K562 (cell line): Measurements from ENCODE around the gene PREX1. TPM values are rescaled to one million over a fixed set of nuclear protein-coding genes. Genes with fewer than 3 reads are reported as not detected.

ENCODE experiments used
- ATAC-seq: fragments of 200-7000 bp; cut with Tn5 transposase; 3 replicates; pipeline ENCODE4 v1.9.1; 2020; ENCODE audit warnings: moderate library complexity
- BruUV-seq: library from RNA; stranded (reverse); fragments of 400-500 nt; replicated peaks from 2 replicates; lab custom pipeline; 2021; lab: Mats Ljungman, UMichigan
- CTCF ChIA-PET: fragments of 300-600 bp; formaldehyde crosslinking; extraction: SDS; loops from one replicate; lab custom pipeline; 2021; ENCODE audit warnings: low intra/inter-chr PET ratio; lab: Yijun Ruan, JAX
- POLR2A ChIA-PET: fragments of 300-600, 350-650 bp; sonication (Branson Sonifier 250); formaldehyde crosslinking; extraction: SDS; loops from one replicate; lab custom pipeline; 2021; ENCODE audit warnings: antibody characterized with exemption, inconsistent platforms; lab: Yijun Ruan, JAX
- DNase-seq, 4 experiments: peaks; one replicate each; pipeline versions ENCODE4 v3.0.0 to v3.0.0-alpha.2; 2011 to 2018; ENCODE audit warnings: low spot score in 3 of 4, mixed read lengths in 3 of 4; ENCODE audit errors: extremely low read depth in 1 of 4
- FAIRE-seq: peaks from 2 replicates; lab custom pipeline; 2011; peaks lifted over from hg19 to GRCh38; lab: Jason Lieb, UNC
- H2AFZ ChIP-seq: 2 replicates; pipeline ENCODE4 v1.6.0; 2011; ENCODE audit warnings: low read depth, low read length, control low read depth, inconsistent platforms
- H3K27ac ChIP-seq: fragments of 200-600 bp; 3 replicates; pipeline ENCODE4 v1.8.0; 2011; ENCODE audit warnings: low read depth, mild to moderate bottlenecking, control low read depth, inconsistent platforms, low read length, moderate library complexity, mixed read lengths; ENCODE audit errors: extremely low read depth
- H3K27me3 ChIP-seq, 2 experiments: fragments of 300-600 bp in 1 of 2; 2 replicates in 1 of 2; 3 replicates in 1 of 2; pipeline versions ENCODE4 v1.6.0 to v1.8.0; 2011; ENCODE audit warnings: inconsistent platforms in 2 of 2, low read length in 2 of 2, mild to moderate bottlenecking in 1 of 2, mixed read lengths in 1 of 2, moderate library complexity in 1 of 2; ENCODE audit not compliant: control insufficient read depth in 2 of 2, insufficient read depth in 2 of 2
- H3K36me3 ChIP-seq: fragments of 300-600 bp; 3 replicates; pipeline ENCODE4 v1.8.0; 2011; ENCODE audit warnings: mild to moderate bottlenecking, low read length, inconsistent platforms; ENCODE audit not compliant: control insufficient read depth, insufficient read depth
- H3K4me1 ChIP-seq, 2 experiments: fragments of 200-600 bp in 1 of 2; replicated peaks in 1 of 2; 2 replicates in 1 of 2; 3 replicates in 1 of 2; pipeline versions ENCODE4 v1.5.1 to v1.8.0; 2011; ENCODE audit warnings: inconsistent platforms in 2 of 2, low read length in 2 of 2, mild to moderate bottlenecking in 1 of 2, mixed read lengths in 1 of 2, moderate library complexity in 1 of 2; ENCODE audit not compliant: control insufficient read depth in 2 of 2, insufficient read depth in 2 of 2
- H3K4me2 ChIP-seq: 2 replicates; pipeline ENCODE4 v1.6.1; 2011; ENCODE audit warnings: low read length, control low read depth, inconsistent platforms, mixed read lengths; ENCODE audit not compliant: insufficient read depth
- H3K4me3 ChIP-seq: fragments of 200-600 bp; sonication (generic), shearing (Covaris generic); 2 replicates; pipeline ENCODE4 v1.5.1; 2016; ENCODE audit warnings: control low read depth, inconsistent platforms
- H3K79me2 ChIP-seq: fragments of 200-600 bp; 3 replicates; pipeline ENCODE4 v1.8.0; 2011; ENCODE audit warnings: low read length, inconsistent platforms; ENCODE audit not compliant: control insufficient read depth, insufficient read depth
- H3K9ac ChIP-seq, 2 experiments: 2 replicates each; pipeline versions ENCODE4 v1.6.0 to v1.6.1; 2011; ENCODE audit warnings: low read depth in 2 of 2, low read length in 2 of 2, control low read depth in 1 of 2, inconsistent platforms in 1 of 2, mild to moderate bottlenecking in 1 of 2, mixed read lengths in 1 of 2; ENCODE audit not compliant: insufficient read depth in 1 of 2
- H3K9me1 ChIP-seq: one replicate; pipeline ENCODE4 v1.6.0; 2011; ENCODE audit warnings: inconsistent platforms, mild to moderate bottlenecking, low read length, moderate library complexity; ENCODE audit not compliant: control insufficient read depth, insufficient read depth
- H3K9me3 ChIP-seq: replicated peaks from 2 replicates; pipeline ENCODE4 v1.5.1; 2011; ENCODE audit warnings: low read depth, low read length, inconsistent platforms; ENCODE audit not compliant: control insufficient read depth, insufficient read depth
- H4K20me1 ChIP-seq: replicated peaks from 2 replicates; pipeline ENCODE4 v1.6.1; 2011; ENCODE audit warnings: low read length, inconsistent platforms, mixed read lengths; ENCODE audit not compliant: control insufficient read depth, insufficient read depth
- DIDO1 ChIP-seq: fragments of 450-650 bp; IDR thresholded peaks from 2 replicates; pipeline ENCODE4 v1.6.1; 2016; ENCODE audit warnings: low read depth, missing biosample characterization, missing genetic modification characterization
- NCOA2 ChIP-seq, 2 experiments: fragments of 450-650 bp; IDR thresholded peaks; 2 replicates each; pipeline ENCODE4 v1.6.1; 2018; ENCODE audit warnings: mild to moderate bottlenecking in 2 of 2, moderate library complexity in 1 of 2; ENCODE audit not compliant: partially characterized antibody in 2 of 2
- SIX5 ChIP-seq, 2 experiments: IDR thresholded peaks; 2 replicates each; pipeline ENCODE4 v1.6.1; 2011; ENCODE audit warnings: low read length in 2 of 2, borderline replicate concordance in 1 of 2, low read depth in 1 of 2, mild to moderate bottlenecking in 1 of 2, moderate library complexity in 1 of 2; ENCODE audit not compliant: insufficient read depth in 1 of 2
- ZNF431 ChIP-seq: sonication (generic); formaldehyde crosslinking; IDR thresholded peaks from 2 replicates; pipeline ENCODE4 v1.8.0; 2022; ENCODE audit warnings: mild to moderate bottlenecking, missing genetic modification reagents
- WGBS: fragments of 100-300 bp; shearing (Covaris generic); methylation state at CpG from one replicate; pipeline ENCODE4 v1.1.6; 2016; ENCODE audit warnings: low coverage, mixed read lengths; ENCODE audit not compliant: insufficient coverage; ENCODE audit errors: missing lambda C conversion rate; 5-methylcytosine and 5-hydroxymethylcytosine counted together
- in situ Hi-C: fragments of 300-500 bp; cut with MboI; formaldehyde crosslinking; loops from 4 replicates; pipeline ENCODE4 v1.15.0; 2018; ENCODE audit warnings: inconsistent platforms, mixed read lengths
- intact Hi-C: fragments of 100-400 bp; cut with micrococcal nuclease; formaldehyde crosslinking; loops from 2 replicates; pipeline ENCODE4 v1.14.2; 2022
- polyA plus RNA-seq, 8 experiments: library from polyadenylated mRNA; depleted of rRNA in 4 of 8; stranded (reverse) in 5 of 8; unstranded in 3 of 8; fragments of >200 nt; fragmentation: Nextera tagmentation in 2 of 8; fragmentation: Illumina TruSeq in 1 of 8; extraction: Ambion mirVana in 2 of 8; extraction: Trizol in 1 of 8; gene quantifications; 2 replicates each; pipeline versions ENCODE4 v1.2.1 to v1.2.3, GENCODE V29; 2011 to 2014; ENCODE audit warnings: inconsistent platforms in 1 of 8, missing spikeins in 1 of 8
- total RNA-seq, 7 experiments: library from RNA; depleted of rRNA in 6 of 7; stranded (reverse); fragments of >200 nt in 6 of 7; fragmentation: Illumina TruSeq in 2 of 7; extraction: Trizol in 2 of 7; gene quantifications; 2 replicates each; pipeline versions ENCODE4 v1.2.1 to v1.2.3, GENCODE V29; 2011 to 2021; ENCODE audit warnings: low replicate concordance in 1 of 7
- TF ChIP-seq, protein P1 (sequence below): fragments of 250-450 bp; sonication (Bioruptor Pico); IDR thresholded peaks from 2 replicates; pipeline ENCODE4 v1.8.0; 2021; ENCODE audit warnings: moderate library complexity, mild to moderate bottlenecking, inconsistent platforms
- TF ChIP-seq, protein P2 (sequence below), 2 experiments: fragments of 450-650 bp; IDR thresholded peaks; 2 replicates each; pipeline ENCODE4 v1.6.1; 2016; ENCODE audit warnings: mild to moderate bottlenecking in 2 of 2, borderline replicate concordance in 1 of 2, low read depth in 1 of 2, moderate library complexity in 1 of 2

The PREX1 gene
- total and polyA plus RNA-seq, 9 of the 15 experiments (the other 6 are each of a cell fraction or from before 2014, with no cell fraction given), result 0.37 to 10.4 (median 4.8) TPM

DNA sequence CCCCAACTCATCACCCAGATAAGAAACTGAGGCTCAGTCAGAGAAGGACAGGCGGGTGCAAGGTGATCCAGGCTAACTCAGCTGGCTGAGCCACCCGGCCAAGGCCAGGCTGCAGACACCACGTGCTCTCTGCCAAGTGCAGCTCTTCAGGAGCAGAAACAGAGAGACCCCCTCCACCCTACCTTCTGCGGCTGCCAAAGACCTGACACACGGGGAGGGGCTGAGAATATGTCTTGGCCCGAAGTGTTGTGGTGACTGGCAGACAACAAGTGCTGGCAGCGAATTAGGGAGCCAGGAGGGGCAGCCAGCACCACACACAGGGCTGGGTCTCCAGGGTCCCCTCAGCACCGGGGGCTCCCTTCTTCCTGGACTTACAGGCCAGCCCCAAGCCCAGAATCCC is 22.5 kb downstream of the PREX1 start:
- ChIA-PET CTCF (no interaction called here), POLR2A (interaction anchor here (1.1 kb wide), 1 partner anchor 21 kb away, joined by 3 read pairs; no protein-coding TSS in a partner anchor)
- WGBS, result 15% methylated on average over 7 of the region's 8 CpGs
- TF ChIP-seq, protein P1, sequence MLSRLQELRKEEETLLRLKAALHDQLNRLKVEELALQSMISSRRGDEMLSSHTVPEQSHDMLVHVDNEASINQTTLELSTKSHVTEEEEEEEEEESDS (CRISPR knock-in tag), result no peak
- TF ChIP-seq, protein P2, sequence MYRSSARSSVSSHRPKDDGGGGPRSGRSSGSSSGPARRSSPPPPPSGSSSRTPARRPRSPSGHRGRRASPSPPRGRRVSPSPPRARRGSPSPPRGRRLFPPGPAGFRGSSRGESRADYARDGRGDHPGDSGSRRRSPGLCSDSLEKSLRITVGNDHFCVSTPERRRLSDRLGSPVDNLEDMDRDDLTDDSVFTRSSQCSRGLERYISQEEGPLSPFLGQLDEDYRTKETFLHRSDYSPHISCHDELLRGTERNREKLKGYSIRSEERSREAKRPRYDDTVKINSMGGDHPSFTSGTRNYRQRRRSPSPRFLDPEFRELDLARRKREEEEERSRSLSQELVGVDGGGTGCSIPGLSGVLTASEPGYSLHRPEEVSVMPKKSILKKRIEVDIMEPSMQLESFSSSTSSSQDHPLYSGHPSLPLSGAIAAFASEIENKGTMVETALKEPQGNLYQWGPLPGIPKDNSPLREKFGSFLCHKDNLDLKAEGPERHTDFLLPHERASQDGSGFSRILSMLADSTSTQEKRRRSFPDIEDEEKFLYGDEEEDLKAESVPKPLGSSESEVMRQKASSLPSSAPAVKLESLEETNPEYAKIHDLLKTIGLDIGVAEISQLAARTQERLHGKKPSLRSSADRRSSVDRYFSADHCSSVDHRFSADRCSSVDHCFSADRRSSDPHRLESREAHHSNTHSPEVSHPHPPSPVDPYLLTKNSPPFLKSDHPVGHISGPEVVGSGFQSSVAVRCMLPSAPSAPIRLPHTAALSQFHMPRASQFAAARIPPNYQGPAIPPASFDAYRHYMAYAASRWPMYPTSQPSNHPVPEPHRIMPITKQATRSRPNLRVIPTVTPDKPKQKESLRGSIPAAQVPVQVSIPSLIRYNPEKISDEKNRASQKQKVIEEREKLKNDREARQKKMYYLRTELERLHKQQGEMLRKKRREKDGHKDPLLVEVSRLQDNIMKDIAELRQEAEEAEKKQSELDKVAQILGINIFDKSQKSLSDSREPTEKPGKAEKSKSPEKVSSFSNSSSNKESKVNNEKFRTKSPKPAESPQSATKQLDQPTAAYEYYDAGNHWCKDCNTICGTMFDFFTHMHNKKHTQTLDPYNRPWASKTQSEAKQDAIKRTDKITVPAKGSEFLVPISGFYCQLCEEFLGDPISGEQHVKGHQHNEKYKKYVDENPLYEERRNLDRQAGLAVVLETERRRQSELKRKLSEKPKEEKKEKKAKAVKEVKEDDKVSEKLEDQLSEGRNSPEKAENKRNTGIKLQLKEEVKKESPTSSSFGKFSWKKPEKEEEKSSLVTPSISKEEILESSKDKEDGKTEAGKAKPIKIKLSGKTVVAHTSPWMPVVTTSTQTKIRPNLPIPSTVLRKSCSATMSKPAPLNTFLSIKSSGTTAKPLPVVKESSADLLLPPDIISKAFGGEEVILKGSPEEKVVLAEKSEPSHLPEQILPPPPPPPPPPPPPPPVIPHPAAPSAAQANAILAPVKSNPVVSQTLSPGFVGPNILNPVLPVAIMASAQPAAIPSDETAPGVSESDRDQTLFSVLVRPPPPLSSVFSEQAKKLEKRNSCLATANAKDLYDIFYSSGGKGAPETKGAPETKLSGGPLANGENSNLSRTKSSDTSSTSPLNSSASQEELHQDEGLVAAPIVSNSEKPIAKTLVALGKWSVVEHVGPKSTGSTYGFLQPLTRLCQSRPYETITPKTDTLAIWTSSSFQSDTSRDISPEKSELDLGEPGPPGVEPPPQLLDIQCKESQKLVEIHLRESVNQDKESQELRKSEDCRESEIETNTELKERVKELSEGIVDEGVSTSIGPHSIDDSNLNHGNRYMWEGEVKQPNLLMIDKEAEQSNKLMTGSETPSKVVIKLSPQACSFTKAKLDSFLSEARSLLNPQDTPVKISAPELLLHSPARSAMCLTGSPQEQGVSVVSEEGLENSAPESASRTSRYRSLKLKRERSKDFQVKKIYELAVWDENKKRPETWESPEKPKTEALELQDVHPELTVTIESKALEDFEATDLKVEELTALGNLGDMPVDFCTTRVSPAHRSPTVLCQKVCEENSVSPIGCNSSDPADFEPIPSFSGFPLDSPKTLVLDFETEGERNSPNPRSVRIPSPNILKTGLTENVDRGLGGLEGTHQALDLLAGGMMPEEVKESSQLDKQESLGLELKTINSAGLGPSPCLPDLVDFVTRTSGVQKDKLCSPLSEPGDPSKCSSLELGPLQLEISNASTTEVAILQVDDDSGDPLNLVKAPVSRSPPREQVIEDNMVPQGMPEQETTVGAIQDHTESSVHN (IDR thresholded peaks at IDR 0.05; ENCODE audit: borderline replicate concordance in 1 of 2, low read depth in 1 of 2), result no peak
- TF ChIP-seq DIDO1 (tag) (no peak), NCOA2 (IDR thresholded peaks at IDR 0.05; ENCODE audit: partially characterized antibody in 2 of 2) (no peak), ZNF431 (CRISPR knock-in tag) (no peak), SIX5 (IDR thresholded peaks at IDR 0.05; ENCODE audit: borderline replicate concordance in 1 of 2, insufficient read depth in 1 of 2, low read depth in 1 of 2, low read length in 2 of 2) (no peak)

More for the DNA sequence above, 22.5 kb downstream of the PREX1 start:
- H3K36me3 ChIP-seq, result no peaks in the 10 kb centered on the region
- intact Hi-C loops, result no loop called here
- no peaks in the 10 kb centered on the region; the same call in 1 of the 2 replicates for H4K20me1 ChIP-seq
- in situ Hi-C loops, result no loop called here
- ATAC-seq (no peak), DNase-seq (no peak), FAIRE-seq (no peak)
- no peak overlapping the region for H3K4me2 ChIP-seq
- H3K27me3 ChIP-seq, result peaks cover 0 to 15% of the 10 kb centered on the region in 2 experiments; a peak in 3 of 5 replicates
- H3K27ac ChIP-seq, result no peak overlapping the region
- H3K9me1 ChIP-seq, result peaks cover under 1% of the 10 kb centered on the region
- no peaks in the 10 kb centered on the region for H3K79me2 ChIP-seq
- H3K4me3 ChIP-seq, result no peak overlapping the region
- H3K9ac ChIP-seq, result peak overlapping the region in 1 of 2 experiments; percentile 13; a peak in 1 of 4 replicates
- H3K9me3 ChIP-seq, result no peaks in the 10 kb centered on the region
- peaks cover 2 to 4% of the 10 kb centered on the region in 2 experiments; a peak in 2 of 5 replicates for H3K4me1 ChIP-seq
- no TSS peak for BruUV-seq
- no peak overlapping the region for H2AFZ ChIP-seq
